Measurements from ENCODE around the gene RAMACL.

The RAMACL gene

GRCh38 chr6:166534658-166535406, 51.6 kb downstream of the RAMACL start:
- Mint-ChIP-seq H3K27ac (ENCODE audit: low read depth) (no peak overlapping the region), H3K4me3 (no peak overlapping the region)

GRCh38 chr6:166533205-166533824, 53.2 kb downstream of the RAMACL start:
- no peak for DNase-seq (ENCODE audit: low spot score in 2 of 2)
- Mint-ChIP-seq H3K9me3 (no peaks in the 10 kb centered on the region), H3K4me1 (peaks cover 2% of the 10 kb centered on the region), H3K27ac (ENCODE audit: low read depth) (no peak overlapping the region), H3K27me3 (no peaks in the 10 kb centered on the region), H3K36me3 (ENCODE audit: insufficient read depth) (peaks cover 2% of the 10 kb centered on the region), H3K4me3 (no peak overlapping the region)
- no peak for ATAC-seq (replicated peaks; ENCODE audit: extremely low read depth, poor library complexity, severe bottlenecking)

More at GRCh38 chr6:166534658-166535406, 51.6 kb downstream of the RAMACL start:
- Mint-ChIP-seq H3K36me3 (ENCODE audit: insufficient read depth) (peaks cover 2% of the 10 kb centered on the region), H3K9me3 (no peaks in the 10 kb centered on the region), H3K4me1 (peaks cover 12% of the 10 kb centered on the region), H3K27me3 (no peaks in the 10 kb centered on the region)
- DNase-seq (ENCODE audit: low spot score in 2 of 2) (no peak), ATAC-seq (replicated peaks; ENCODE audit: extremely low read depth, poor library complexity, severe bottlenecking) (no peak)

All from central memory CD8-positive, alpha-beta T cell (primary cell).